Fibroblast of skin of abdomen (primary cell): ENCODE data around the gene GTF2A1. TPM values are rescaled to one million over a fixed set of nuclear protein-coding genes. Genes with fewer than 3 reads are reported as not detected.
"Not testable (repeated sequence)": the region's sequence is repeated elsewhere in the genome, so short reads cannot be mapped to it uniquely, and the experiment has no call there.

Experiments used
- DNase-seq: peaks from one replicate; pipeline ENCODE4 v3.0.0-alpha.2; 2013
- polyA plus RNA-seq, 2 experiments: library from polyadenylated mRNA; unstranded; fragments of 120-200 nt; gene quantifications; one replicate each; pipeline ENCODE4 v1.2.1, GENCODE V29; 2013; ENCODE audit not compliant: insufficient read length in 2 of 2

The GTF2A1 gene
- polyA plus RNA-seq (2013, experiment 1 of 2; ENCODE audit: insufficient read length): 22.6 TPM
- 22.0 TPM for polyA plus RNA-seq (2013, experiment 2 of 2; ENCODE audit: insufficient read length)

DNA sequence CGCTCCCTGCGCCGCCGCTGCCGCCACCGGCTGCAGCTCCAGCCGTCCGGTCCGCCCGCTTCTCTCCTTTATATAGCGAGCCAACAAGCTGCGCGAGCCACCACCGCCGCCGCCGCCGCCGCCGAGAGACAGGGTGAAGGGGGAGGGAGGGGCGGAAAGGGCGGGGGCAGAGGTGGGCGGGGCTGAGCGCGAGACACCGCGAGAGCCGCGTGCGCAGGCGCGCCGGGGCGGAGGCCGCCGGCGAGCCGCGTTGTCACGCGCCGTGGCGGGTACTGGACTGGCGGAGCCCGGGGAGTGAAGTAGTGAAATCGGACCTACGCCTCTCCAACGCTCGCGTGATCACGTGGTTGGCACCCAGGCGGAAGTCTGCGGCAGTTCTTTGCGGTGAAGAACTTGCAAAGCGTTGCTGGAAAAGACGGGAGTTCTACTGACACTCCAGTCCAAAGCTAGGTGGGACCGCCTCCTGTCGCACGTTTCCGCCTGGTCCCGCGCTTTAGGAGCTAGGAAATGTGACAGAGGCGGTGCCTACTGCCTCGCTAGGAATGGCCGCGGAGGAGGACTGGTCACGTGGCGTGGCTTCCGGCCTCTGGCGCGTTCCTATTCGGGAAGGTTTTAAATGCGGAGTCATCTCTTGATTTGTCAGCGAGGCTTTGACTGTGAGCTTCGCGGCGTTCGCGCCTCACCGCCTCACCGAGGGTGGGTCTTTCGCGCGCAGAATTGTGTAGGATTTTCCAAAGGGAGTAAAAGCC, at the start of gene GTF2A1:
TSS of gene GTF2A1 (minus strand) at position 130 of the 749 bp plus-strand sequence. CDS start 441 bp downstream, outside the sequence.
- peak; percentile 98 for DNase-seq

DNA sequence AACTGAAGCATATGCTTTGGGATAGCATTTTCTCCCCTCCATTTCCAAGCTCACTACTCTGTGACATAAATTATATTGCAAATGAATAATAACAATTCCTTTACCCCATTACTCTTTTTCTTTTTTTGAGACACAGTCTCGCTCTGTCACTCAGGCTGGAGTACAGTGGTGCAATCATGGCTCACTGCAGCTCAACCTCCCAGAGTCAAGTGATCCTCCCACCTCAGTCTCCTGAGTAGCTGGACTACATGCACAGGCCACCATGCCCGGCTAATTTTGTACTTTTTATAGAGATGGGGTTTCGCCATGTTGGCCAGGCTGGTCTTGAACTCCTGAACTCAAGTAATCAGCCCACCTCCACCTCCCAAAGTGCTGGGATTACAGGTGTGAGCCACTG, 49.2 kb upstream of the GTF2A1 start:
- no peak for DNase-seq

DNA sequence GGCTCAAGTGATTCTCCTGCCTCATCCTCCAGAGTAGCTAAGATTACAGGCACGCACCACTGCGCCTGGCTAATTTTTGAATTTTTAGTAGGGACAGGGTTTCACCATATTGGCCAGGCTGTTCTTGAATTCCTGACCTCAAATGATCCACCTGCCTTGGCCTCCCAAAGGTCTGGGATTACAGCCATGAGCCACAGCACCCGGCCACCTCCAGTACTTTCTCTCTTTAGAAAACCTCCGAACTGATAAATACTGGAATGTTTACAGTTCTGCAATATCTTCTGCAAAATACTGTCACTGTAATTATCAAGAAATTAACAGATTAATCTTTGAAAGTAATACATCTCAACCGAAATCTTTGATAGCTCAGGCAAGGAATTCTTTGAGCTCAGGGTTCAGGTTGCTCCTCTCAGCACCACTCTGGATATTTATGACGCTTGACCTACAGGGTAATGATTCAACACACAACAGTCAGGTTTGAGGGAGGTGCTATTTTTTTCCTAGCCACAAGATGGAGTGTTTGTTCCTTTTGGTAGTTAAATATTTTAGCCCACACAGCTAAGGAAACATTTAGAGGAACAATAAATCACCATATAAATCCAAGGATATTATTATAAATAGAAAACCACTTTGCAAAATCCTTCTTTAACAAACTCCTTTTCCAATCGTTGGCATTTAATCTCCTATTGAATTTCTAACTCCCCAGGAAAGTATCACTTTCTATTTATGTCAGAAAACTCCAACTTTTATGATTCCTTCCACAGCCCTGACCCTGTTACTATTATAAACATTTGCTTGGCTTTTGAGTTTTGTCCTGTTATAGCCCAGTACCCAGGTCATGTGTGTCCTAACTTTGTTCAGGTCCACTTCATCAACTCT, 48.6 kb upstream of the GTF2A1 start:
- DNase-seq: peak; percentile 60

DNA sequence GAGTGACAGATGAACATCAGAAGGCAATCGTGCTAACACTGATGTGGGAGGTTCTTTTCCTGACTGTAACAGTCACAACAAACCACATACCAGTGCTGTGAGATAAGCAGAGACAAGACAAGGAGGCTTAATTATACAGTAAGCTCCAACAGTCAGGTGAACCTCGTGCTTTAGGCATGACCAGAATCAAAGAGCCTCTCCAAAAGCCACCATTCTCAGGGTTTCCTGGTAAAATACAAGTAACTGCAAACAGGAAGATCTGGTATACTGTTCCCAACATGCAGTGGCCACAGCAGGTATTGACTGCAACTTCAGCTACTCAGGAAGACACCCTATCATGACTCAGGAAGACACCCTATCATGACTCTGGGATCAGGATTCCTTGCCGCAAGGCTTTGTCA, 47.3 kb upstream of the GTF2A1 start:
- DNase-seq: no peak

DNA sequence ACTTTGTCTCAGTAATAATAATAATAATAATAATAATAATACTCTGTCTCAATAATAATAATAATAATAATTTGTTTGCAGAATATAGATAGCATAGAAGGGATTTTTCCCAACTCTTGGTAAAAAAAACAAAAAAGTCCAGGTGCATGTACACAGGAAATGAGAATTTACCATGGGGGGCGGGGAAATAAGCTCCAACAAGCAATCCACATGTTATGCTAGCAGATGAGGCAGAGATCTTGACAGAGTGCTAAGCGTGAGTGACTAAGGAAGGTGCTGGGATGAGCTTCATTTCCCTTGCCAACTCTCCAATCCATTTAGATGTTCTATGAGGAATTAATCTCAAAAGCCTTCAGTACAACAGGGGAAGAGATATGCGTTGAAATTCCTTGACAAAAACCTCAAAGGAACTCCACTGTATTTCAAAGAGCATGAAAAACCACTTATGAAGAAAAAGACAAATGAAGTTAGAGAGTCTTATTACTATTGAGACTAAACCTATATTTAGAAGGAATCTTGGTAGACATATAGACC, 44.9 kb upstream of the GTF2A1 start:
- no peak for DNase-seq

DNA sequence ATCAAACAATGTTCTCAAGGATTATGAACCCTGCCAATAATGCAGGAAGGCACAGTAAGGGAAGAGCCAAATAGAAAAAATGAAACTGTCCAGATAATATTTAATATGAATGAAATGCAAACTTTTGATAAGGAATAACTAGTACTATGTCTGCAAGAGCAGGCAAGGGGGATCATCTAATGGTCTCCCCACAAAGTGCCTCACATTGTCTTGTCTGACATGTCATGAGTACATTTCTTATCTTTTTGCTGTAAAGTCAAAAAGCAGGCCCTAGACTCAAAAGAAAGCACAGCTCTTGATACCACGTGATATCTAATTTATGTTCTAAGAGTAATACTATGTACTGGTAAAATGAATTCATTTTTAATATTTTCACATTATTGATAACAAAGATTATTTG, 43.9 kb upstream of the GTF2A1 start:
- no peak for DNase-seq

DNA sequence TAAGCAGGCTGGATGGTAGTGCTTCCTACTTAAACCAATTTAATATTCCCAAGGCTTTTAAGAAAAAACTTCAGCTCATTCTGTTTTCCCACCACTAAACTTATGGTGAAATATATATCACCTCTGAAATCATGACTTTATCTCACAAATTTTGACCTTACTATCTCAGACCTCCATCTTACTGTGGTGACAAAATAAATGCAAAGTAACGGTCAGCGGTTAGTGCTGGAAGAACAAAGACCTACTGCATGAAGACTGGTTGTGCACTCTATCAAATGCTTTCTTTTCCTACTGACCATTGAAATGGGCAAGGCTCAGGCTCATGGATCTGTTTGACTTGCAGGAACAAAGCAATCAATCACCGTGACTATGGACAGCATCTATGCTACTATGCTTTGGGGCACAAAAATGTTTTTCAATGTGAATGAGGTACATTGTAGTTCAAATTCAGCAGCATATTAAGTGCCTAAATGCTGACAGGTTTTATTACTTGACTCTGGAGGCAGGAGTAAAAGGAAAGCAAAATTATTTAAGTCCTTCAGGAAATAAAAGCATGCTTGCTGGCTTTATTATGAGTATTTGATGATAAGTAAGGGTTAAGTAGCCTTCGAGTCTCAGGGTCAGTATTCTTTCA, 43.1 kb upstream of the GTF2A1 start:
- DNase-seq: no peak

DNA sequence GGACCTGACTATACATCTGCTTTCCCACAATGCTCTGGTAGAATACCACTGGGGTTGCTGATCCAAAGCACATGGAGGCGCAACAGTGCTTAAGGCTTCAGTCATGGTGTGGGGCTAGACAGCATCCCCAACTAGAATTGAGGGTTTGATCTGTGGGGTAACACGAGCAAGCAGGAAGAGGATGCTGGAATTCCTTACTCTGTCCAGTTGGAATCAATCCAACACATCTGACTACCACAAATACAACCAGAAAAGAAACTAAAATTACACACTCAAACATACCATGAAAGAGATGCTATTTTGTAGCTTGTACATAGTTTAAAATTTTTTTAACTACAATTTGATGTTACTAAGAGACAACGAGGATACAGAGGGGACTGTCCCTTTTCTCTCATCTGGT, 40.4 kb upstream of the GTF2A1 start:
- DNase-seq: peak; percentile 31

DNA sequence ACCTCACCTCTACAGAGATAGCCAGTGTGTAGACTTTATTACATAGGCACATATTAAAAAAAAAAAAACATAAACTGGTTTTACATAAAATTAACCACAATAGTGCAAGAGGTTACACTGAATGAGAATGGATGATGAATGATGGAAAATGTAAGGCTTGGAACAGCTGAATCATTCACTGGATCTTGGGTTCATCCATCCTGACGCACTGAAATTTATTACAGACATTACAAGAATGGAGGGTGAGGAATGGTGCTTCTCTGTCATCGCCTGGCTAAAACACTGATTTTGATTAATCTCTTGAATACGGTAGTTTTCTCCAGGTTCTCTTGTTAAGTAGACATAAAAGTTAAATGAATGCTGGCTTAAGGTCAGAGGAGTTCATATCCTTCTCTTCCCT, 40.0 kb upstream of the GTF2A1 start:
- peak; percentile 55 for DNase-seq

DNA sequence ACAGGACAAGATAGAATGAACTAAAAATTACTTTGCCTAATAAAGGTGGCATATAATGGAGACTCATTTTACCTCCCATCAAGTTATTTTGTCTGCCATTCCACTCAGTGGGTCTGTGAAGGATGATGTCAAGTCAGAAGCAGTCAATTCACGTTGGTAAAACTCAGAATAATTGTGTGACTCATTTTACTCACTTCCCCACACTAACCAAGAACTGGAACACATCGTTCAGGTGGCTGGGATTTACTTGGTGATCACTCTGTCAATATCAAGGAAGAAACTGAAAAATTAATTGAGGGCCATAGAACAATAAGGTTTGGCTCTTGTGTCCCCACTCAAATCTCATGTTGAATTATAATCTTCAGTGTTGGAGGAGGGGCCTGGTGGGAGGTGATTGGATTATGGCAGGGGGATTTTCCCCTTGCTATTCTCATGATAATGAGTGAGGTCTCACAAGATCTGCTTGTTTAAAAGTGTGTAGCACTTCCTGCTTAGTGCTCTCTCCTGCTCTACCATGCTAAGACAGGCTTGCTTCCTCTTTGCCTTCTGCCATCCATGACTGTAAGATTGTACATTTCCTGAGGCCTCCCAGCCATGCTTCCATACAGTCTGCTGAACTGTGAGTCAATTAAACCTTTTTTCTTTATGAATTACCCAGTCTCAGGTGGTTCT, 35.7 kb upstream of the GTF2A1 start:
- DNase-seq: no peak

DNA sequence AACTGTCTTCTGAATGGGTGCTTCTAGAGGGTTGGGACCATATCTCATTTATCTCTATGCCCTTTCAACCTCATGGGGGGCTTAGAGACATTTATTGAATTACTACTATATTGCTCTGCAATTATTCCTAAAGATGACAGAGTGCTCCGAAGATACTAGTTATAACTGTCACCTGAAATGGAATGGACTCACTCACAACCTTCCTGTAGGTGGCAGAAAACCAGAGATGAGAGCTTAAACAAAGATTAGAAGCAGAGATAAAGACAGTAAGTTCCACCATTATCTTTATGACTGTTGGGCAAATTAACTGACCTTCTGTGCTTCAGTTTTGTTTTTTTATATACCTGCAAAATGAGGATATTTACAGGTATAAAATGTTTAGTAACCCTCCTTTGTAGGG, 31.5 kb upstream of the GTF2A1 start:
- no peak for DNase-seq

DNA sequence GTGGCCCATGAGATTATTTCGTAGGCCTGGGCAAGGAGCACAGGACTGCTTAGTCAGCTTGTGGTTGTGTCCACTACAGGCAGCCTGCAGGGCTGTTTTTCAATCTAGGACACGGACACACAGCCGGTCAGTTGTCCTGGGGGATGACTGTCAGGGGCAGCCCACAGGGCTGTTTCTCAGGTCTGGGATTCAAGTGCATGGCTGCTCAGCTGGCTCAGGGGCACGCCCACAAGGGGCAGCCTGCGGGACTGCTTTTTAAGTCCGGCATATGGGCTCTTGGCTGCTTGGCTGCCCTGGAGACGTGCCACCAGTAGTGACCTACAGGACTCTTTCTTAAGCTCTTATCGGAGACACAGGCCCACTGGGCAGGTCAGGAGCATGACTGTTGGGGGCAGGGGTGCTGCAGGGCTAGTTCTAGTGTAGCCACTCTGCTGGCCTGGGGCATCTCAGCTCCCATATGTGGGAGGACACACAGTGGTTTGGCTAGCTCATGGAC, 26.6 kb upstream of the GTF2A1 start:
- no peak for DNase-seq

DNA sequence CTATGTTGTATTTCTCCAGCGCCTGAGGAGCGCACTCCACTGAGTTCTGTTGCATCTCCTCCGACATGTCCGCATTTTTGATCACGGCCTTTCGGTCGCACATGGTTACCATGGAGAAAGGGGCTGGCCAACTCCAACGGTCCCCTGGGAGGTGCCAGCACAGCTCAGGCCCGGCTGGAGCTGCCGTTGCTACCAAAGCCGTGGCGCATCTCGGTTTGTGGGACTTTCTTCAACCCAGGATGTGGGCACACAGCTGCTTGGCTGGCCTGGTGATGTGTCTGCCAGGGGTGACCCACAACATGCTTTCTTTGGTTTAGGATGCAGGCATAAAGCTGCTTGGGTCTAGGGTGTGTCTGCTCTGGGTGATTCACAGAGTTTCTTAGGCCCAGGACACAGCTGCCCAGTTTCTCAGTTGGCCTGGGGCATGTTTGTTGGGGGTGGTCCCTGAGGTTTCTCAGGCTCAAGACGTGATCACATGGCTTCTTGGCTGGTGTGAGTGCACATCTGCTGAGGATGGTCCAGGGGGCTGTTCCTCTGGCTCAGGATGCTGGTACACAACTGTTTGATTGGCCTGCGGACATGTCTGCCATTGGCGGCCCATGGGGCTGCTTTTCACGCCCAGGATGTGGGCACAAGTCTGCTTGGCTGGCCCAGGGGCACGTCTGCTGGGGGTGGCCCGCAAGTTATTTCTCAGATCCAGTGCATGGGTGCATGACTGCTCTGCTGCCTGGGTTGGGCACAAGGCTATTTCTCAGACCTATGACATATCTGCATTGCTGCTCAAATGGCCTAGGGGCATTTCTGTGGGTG, 25.9 kb upstream of the GTF2A1 start:
- no peak for DNase-seq

DNA sequence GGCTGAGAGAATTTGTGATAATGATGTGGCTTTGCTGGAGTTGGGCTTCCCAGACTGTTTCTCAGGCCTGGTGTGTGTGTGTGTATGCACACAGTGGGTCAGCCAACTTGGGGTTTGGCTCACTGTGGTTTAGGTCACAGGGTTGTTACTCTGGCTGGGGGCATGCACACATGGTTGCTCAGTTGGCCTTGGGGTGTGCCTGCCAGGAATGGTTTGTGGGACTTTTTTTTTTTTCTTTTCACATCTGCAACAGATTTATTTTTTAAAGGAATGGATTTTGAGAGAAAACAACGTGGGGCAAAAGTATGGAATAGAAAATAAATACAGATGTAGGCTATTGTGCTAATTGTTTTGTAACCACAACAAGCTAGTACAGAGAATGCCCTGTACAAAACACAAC, 25.0 kb upstream of the GTF2A1 start:
- DNase-seq: no peak

DNA sequence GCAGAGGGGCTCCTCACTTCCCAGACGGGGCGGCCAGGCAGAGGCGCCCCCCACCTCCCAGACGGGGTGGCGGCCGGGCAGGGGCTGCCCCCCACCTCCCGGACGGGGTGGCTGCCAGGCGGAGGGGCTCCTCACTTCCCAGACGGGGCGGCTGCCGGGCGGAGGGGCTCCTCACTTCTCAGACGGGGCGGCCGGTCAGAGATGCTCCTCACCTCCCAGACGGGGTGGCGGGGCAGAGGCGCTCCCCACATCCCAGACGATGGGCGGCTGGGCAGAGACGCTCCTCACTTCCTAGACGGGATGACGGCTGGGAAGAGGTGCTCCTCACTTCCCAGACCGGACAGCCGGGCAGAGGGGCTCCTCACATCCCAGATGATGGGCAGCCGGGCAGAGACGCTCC, 23.7 kb upstream of the GTF2A1 start:
- not testable (repeated sequence) for DNase-seq

DNA sequence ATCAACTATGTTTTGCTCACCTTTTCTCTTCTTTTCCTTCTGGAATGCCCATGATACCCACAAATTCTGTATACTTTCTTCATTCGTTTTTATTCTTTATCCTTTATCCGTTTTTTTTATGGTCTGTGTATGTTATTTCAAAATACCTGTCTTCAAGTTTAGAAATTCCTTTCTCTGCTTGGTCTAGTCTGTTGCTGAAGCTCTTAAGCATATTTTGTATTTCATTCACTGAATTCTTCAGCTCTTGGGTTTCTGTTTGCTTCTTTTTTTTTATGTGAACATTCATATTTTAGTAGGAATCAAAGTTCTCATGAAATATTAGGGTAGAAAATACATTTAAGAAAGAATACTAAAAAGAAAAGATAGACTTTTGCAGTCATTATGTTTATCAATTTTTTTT, 22.7 kb upstream of the GTF2A1 start:
- DNase-seq: no peak

DNA sequence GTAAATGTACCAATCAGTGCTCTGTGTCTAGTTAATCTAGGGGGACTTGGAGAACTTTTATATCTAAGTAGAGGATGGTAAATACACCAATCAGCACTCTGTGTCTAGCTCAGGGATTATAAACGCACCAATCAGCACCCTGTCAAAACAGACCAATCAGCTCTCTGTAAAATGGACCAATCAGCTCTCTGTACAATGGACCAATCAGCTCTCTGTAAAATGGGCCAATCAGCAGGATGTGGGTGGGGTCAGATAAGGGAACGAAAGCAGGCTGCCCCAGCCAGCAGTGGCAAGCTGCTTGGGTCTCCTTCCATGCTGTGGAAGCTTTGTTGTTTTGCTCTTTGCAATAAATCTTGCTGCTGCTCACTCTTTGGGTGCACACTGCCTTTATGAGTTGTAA, 16.1 kb upstream of the GTF2A1 start:
- DNase-seq: not testable (repeated sequence)

DNA sequence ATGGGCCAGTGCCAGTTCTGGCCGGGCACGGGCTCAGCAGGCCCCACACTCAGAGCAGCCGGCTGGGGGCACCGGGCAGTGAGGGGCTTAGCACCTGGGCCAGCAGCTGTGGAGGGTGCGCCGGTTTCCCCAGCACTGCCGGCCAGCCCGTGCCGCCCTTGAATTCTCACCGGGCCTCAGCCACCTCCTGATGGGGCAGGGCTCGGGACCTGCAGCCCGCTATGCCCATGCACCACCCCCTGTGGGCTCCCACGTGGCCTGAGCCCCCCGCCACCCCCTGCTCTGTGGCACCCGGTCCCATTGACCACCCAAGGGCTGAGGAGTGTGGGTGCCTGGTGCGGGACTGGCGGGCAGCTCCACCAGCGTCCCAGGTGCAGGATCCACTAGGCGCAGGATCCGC, 15.4 kb upstream of the GTF2A1 start:
- no peak for DNase-seq

DNA sequence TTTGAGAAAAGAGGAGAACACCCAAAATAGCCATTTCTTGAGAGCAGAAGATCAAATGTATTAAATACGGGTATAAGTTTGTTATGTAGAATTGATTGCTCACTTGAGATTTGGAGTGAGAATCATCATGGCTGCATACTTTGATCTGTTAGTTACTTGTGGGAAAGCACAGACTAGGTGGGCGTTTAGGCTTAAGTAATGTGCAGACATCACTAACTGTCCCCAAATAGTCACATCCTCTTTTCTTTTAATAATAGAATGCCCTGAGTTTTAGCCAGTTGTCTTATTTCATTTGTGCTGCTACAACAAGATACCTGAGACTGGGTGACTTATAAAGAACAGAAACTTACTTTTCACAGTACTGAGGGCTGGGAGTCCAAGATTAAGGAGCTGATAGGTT, 14.3 kb upstream of the GTF2A1 start:
- no peak for DNase-seq

DNA sequence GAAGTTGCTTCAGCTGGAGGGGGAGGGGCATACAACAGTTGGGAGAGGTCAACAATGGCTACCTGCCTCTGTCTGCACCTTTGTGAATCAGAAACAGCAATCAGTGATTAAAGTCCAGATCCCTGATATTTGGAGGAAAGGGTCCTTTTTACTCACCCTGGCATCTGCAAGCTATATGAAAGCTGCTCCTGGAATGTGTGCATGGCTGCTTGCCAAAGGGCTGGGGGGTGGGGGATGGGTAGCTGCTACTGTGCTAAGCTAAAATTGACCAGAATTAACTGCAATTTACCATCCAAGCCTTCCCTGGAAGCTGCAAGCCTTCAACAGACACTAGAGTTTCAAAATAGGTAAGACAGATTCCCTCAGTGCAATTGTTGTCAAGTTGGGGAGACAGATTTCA, 13.5 kb upstream of the GTF2A1 start:
- DNase-seq: peak; percentile 23

DNA sequence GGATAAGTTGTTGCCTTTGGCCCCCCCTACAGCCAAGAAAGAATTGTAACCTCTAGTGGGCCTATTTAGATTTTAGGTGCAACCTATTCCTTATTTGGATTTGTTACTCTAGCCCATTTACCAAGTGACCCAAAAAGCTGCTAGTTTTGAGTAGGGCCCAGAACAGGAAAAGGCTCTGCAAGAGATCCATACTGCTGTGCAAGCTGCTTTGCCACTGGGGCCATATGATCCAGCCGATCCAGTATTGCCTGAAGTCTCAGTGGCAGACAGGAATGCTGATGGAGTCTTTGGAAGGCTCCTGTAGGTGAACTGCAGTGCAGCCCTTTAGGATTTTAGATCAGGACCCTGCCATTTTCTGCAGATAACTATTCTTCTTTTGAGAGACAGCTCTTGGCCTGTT, 12.9 kb upstream of the GTF2A1 start:
- DNase-seq: no peak
